Stimulated activated effector memory CD8-positive, alpha-beta T cell treated with anti-CD3 and anti-CD28 coated beads, Interleukin-12 subunit alpha, Interleukin-12 subunit beta, amount 100 ng/mL, for 72 hours (primary cell): ENCODE measurements around the gene RIN3.
"Not testable (repeated sequence)": the region's sequence is repeated elsewhere in the genome, so short reads cannot be mapped to it uniquely, and the experiment has no call there.

ENCODE experiments used
- ATAC-seq: fragments of 150-1000 bp; cut with Tn5 transposase; 2 replicates; pipeline ENCODE4 v1.10.0; 2021
- DNase-seq, 2 donors: peaks; one replicate each; pipeline ENCODE4 v3.0.0; 2021 to 2022; ENCODE audit warnings: low spot score in 2 of 2
- H3K27ac Mint-ChIP-seq: one replicate; pipeline ENCODE4 v1.8.0; 2022; ENCODE audit warnings: mild to moderate bottlenecking, mixed read lengths
- H3K36me3 Mint-ChIP-seq: one replicate; pipeline ENCODE4 v1.8.0; 2022; ENCODE audit warnings: mild to moderate bottlenecking, mixed read lengths
- H3K4me1 Mint-ChIP-seq: one replicate; pipeline ENCODE4 v1.8.0; 2022; ENCODE audit warnings: mixed read lengths
- H3K4me3 Mint-ChIP-seq: one replicate; pipeline ENCODE4 v1.8.0; 2022; ENCODE audit warnings: mild to moderate bottlenecking, mixed read lengths
- H3K9me3 Mint-ChIP-seq: one replicate; pipeline ENCODE4 v1.8.0; 2022; ENCODE audit warnings: mixed read lengths

The RIN3 gene

DNA sequence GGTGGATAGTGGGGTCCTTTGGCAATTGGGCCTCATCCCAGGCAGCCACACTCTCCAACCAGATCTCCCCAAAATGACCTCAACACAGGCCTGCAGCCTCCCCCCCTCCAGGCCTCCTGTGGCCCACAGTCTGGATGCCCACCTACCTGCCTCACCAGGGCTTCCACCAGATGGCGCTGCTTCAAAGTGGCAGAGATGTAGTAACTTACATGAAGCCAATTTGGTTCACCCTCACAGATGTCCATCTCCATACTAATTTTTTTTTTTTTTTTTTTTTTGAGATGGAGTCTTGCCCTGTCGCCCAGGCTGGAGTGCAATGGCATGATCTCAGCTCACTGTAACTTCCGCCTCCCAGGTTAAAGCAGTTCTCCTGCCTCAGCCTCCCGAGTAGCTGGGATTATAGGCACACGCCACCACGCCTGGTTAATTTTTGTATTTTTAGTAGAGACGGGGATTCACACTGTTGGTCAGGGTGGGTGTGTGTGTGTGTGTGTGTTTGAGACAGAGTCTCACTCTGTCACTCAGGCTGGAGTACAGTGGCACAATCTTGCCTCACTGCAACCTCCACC lies 201.2 kb downstream of the RIN3 start:
- H3K4me1 Mint-ChIP-seq, H3K9me3 Mint-ChIP-seq, H3K27ac Mint-ChIP-seq, H3K36me3 Mint-ChIP-seq, H3K4me3 Mint-ChIP-seq: not testable (repeated sequence)
- DNase-seq (peak; percentile 81 to 92), ATAC-seq (peak; percentile 83)

DNA sequence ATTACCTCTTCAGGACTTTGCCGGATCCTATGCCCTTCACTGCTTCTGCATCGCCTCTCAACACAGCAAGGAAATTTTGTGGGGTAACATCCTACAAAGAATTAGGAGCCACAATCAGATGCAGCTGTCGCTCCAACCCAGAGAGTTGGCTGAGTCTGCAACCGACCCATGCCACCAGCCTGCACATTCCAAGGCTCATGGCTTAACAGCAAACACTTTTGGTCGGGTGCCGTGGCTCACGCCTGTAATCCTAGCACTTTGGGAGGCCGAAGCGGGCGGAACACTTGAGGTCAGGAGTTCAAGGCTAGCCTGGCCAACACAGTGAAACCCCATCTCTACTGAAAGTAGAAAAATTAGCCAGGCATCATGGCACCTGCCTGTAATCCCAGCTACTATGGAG lies 202.6 kb downstream of the RIN3 start:
- DNase-seq (no peak), ATAC-seq (no peak)
- H3K9me3 Mint-ChIP-seq: no peaks in the 10 kb centered on the region

DNA sequence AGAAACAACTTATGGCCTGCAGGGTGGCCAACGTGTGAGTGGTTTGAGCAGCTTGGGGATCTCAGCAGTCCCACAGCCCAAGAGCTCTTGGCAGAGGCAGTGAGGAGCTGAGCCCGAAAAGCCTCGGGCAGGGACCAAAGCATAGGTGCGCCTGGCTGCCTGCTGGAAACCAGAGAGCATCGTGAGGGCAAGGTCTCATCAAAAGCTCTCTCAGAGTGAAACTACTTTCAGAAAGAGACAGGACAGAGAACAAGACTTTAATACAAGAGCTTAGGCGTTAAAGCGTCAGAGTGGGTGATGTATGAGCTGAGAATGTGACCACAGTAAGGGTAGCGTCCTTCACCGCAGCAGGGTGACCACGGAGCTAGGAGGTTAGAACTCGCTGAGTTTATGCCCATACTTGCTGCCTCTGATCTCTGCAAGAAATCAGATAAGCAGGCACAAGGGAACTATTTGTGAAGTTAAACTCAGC lies 204.0 kb downstream of the RIN3 start:
- peaks cover 8% of the 10 kb centered on the region for H3K4me1 Mint-ChIP-seq
- H3K4me3 Mint-ChIP-seq: peak overlapping the region; percentile 1
- ATAC-seq (peak; percentile 92), DNase-seq (peak in 1 of 2 donors; percentile 55)
- no peaks in the 10 kb centered on the region for H3K9me3 Mint-ChIP-seq
- H3K27ac Mint-ChIP-seq: peak overlapping the region; percentile 23
- no peaks in the 10 kb centered on the region for H3K36me3 Mint-ChIP-seq

More for the DNA sequence above, 202.6 kb downstream of the RIN3 start:
- H3K4me1 Mint-ChIP-seq: peaks cover 8% of the 10 kb centered on the region
- no peak overlapping the region for H3K27ac Mint-ChIP-seq
- H3K4me3 Mint-ChIP-seq: no peak overlapping the region
- H3K36me3 Mint-ChIP-seq: no peaks in the 10 kb centered on the region

DNA sequence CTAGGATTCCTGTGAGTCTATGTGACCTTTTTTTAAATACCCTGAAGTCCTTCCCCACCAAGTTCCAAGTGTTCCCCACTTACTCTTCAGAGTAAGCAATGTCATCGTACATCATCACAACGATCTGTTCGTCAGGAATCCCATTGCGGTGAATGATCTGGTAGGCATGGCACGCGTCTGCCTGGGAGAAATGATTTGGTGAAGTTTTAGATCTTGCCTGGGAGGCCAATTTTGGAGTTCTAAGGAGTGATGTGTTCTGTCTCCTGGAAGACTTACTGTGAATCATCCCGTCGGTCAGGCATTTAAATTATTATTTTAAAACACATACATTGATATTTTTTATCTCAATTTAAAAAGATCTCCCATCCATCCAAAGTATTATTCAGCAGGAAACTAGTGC lies 205.1 kb downstream of the RIN3 start:
- ATAC-seq (no peak), DNase-seq (no peak)
- Mint-ChIP-seq H3K9me3 (no peaks in the 10 kb centered on the region), H3K4me1 (peaks cover 8% of the 10 kb centered on the region), H3K36me3 (no peaks in the 10 kb centered on the region), H3K4me3 (no peak overlapping the region), H3K27ac (no peak overlapping the region)

DNA sequence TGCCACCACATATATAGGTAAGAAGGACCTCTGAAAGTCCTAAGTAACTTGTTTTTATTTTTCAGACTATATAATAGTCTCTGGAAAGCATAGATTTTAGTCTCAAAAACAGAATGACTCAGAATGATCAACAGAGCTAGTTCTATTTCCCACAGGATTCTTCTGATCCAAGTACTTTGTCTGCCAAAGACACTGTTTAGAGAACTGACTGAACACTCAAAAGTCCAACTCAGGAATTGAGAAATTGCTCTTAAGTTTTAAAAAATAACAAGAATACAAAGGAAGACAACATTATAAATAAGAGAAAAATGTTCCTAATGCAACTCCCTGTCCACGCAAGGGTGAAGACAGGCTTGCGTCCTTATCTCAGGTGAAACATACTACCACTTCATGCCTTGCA lies 205.8 kb downstream of the RIN3 start:
- no peaks in the 10 kb centered on the region for H3K36me3 Mint-ChIP-seq
- H3K4me3 Mint-ChIP-seq: no peak overlapping the region

DNA sequence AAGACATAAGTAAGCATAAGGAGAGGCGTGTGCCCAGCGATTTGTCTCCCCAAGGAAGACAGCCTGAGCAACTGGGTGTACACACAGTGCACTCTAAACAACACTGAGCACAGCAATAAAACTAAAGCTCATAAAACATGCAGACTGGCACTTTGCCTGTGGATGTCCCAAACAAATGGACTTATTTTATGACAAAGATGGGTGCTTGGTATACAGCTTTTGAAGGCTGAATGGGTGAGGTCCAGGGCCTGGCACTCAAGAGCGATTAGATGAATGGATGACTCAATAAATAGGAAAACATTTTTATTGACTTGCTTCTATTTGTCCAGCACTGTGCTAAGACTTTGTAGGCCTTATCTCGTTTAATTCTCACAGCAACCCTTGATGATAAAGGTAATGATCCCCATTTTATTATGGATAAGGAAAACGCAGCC lies 206.3 kb downstream of the RIN3 start:
- ATAC-seq (no peak), DNase-seq (no peak)
- no peaks in the 10 kb centered on the region for H3K36me3 Mint-ChIP-seq
- H3K9me3 Mint-ChIP-seq: no peaks in the 10 kb centered on the region
- H3K27ac Mint-ChIP-seq: no peak overlapping the region
- H3K4me1 Mint-ChIP-seq: peaks cover 8% of the 10 kb centered on the region
- no peak overlapping the region for H3K4me3 Mint-ChIP-seq

More for the DNA sequence above, 205.8 kb downstream of the RIN3 start:
- Mint-ChIP-seq H3K4me1 (peaks cover 8% of the 10 kb centered on the region), H3K9me3 (no peaks in the 10 kb centered on the region), H3K27ac (no peak overlapping the region)
- DNase-seq: no peak
- no peak for ATAC-seq

DNA sequence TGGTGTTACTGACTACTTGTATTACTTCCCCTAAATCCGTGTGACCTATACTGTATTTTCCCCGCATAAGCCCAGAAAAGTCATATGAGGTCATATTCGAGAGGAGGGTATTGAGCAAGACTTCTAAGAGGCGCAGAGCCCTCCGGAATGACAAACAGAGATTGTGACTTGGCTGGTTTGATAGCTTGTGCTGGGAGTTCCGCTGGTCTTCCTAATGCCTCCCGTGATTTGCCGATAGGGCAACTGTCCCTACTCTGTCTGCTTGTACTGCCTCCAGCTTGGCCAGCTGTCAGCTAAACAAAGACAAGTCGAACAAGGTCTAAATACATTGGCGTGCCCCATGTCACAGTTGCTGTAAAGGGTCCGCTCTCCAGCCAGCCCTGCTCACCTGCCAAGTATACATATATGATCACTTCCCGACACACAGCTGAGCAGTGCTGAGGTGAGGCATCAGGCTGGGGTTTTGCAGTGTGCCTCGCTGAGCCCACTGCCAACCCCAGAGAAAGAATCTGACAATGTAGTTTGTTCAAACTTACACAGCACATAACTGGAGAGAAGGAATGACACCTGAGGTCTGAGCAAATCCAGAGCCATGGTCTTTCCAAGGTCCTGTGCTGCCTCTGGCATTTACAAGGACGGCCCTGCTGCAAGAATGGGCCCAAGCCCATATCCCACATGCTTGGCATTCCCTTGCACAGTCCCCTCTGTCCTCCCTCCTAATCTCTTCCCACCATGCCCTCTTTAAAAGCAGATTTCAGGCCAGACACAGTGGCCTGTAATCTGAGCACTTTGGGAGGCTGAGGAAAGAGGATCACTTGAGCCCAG lies 211.1 kb downstream of the RIN3 start:
- Mint-ChIP-seq H3K4me1 (peaks cover 29% of the 10 kb centered on the region), H3K36me3 (peaks cover 5% of the 10 kb centered on the region), H3K4me3 (no peak overlapping the region), H3K27ac (no peak overlapping the region), H3K9me3 (no peaks in the 10 kb centered on the region)
- ATAC-seq (no peak), DNase-seq (no peak)

DNA sequence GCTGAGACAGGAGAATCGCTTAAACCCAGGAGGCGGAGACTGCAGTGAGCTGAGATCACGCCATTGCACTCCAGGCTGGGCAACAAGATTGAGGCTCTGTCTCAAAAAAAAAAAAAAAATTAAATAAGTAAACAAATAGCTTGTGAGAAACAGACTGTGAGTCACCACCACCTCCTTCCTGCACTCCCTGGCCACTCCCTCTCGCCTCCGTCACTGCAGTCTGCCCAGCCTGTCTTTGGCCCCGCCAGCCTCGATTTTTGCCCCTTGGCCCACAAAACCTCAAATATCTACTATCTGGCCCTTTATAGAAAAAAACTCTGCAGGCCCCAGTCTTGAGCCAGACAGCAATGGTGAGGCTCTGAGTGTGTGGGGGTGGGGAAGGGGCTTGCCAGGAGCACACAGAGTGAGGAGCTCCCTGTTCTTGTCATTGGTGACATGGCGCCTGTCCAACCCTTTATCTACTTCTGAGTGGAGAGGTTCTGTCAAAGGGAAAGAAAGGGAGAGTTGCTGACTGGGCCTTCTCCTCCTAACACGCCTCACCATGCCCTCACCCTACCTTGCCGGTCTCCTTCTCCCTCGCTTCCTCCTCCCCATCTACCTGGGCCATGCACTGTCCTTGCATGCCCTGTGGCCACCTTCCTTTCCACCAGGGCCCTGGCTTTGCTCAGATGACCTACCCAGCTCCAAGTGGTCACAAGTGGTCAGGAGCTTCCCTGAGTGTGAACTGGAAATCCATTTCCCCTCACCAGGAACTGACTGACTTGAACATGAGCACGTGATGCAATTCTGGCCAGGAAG lies 212.8 kb downstream of the RIN3 start:
- ATAC-seq (peak; percentile 80), DNase-seq (peak; percentile 40 to 62)
- peaks cover 35% of the 10 kb centered on the region for H3K4me1 Mint-ChIP-seq
- no peaks in the 10 kb centered on the region for H3K9me3 Mint-ChIP-seq
- H3K4me3 Mint-ChIP-seq: peak overlapping the region; percentile 35
- H3K27ac Mint-ChIP-seq: peak overlapping the region; percentile 72
- H3K36me3 Mint-ChIP-seq: peaks cover 5% of the 10 kb centered on the region

DNA sequence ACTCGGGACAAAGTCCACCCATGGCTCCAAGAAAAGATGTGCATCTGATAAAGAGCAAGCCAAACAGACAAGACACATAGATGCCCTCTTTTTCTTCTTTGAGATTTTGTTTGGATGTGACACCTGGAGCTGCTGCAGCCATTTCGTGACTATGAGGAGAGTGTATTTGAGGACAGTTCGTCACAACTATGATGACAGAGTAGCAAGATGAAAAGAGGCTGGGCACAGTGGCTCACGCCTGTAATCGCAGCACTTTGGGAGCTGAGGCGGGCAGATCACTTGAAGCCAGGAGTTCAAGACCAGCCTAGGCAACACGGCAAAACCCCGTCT lies 213.3 kb downstream of the RIN3 start:
- peak overlapping the region; percentile 35 for H3K4me3 Mint-ChIP-seq

DNA sequence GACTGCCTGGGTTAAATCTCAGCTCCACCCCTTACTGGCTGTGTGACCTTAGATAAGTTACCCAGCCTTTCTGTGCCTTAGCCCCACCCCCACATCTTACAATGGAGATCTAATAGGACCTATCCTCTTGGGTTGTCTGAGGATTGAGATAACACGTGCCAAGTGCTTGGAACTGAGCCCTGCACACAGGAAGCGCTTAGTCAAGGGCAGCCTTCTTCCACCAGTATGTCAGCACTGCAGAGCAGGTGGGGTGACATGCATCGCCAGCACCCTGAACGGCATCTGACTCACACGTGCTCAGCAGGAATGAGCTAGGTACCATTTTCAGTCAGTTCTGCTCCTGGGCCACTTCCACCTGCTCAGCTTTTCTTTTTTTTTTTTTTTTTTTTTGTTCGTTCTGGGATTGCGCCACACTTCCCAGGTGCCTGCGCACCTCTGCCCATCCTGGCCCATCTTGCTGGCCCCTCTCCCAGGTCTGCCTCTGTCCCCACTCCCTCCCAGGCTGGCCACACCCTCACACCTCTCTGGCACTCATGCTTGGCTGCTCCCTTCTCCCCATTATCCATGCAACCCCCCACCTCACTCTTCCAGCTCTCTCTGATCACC lies 215.3 kb downstream of the RIN3 start:
- ATAC-seq: peak; percentile 90
- peaks cover 5% of the 10 kb centered on the region for H3K36me3 Mint-ChIP-seq
- H3K9me3 Mint-ChIP-seq: no peaks in the 10 kb centered on the region
- no peak overlapping the region for H3K27ac Mint-ChIP-seq
- peaks cover 35% of the 10 kb centered on the region for H3K4me1 Mint-ChIP-seq
- no peak overlapping the region for H3K4me3 Mint-ChIP-seq
- DNase-seq: peak in 1 of 2 donors; percentile 61

More for the DNA sequence above, 213.3 kb downstream of the RIN3 start:
- Mint-ChIP-seq H3K4me1 (peaks cover 35% of the 10 kb centered on the region), H3K27ac (no peak overlapping the region), H3K36me3 (peaks cover 5% of the 10 kb centered on the region), H3K9me3 (no peaks in the 10 kb centered on the region)
- no peak for ATAC-seq
- DNase-seq: no peak

DNA sequence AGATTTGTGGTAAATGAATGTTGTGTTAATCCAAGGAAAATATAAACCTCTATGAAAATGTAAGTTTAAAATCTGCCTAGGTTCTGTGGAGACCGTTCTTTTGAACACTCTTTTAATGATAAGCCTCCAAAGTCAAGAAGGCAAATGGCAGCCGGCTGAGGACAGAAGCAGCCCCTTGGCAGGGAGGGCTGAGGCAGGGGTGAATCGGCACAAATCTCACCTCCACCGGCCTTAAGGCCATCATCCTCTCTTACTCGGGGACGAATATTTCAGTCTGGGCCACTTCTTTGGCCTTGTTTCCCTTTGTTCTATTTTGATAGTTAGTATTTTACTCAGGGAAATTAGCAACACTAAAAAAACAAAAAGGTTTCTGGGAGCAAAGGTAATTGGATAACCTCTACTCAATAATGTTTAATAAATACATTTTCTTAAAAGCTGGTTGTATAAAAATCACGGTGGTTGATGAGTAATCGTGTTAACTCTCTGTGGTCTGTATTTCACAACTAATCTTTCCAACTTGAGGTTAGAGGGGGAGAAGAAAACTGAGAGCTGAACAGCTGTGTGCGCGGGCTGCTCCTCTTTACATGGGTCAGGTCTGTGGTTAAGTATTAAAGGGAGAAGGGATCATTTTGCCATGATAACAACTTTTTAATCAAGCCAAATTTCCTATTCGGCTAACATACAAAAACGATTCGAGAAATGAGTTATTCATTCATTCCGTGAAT lies 216.2 kb downstream of the RIN3 start:
- Mint-ChIP-seq H3K4me1 (peaks cover 35% of the 10 kb centered on the region), H3K9me3 (no peaks in the 10 kb centered on the region), H3K36me3 (peaks cover 5% of the 10 kb centered on the region), H3K27ac (peak overlapping the region; percentile 8), H3K4me3 (no peak overlapping the region)
- ATAC-seq (peak; percentile 77), DNase-seq (no peak)

DNA sequence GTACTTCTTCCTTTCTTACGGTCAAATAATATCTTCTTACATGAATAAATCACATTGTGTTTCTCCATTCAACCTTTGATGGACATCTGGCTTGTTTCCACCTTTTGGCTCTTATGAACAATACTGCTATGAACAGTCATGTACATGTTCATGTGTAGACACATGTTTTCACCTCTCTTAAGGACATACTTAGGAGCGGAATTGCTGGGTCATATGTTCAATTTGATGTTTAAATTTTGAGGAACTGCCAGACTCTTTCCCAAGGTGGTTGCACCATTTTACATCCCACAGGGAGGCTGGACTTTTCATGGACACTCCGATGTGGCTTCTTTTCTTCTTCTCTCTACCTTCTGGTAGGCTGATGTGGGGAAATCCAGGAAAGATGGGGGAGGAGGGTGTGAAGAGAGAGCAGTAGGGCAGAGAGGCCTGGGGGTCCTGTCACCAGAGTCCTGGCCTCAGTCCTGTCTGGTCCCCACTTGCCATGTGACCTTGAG lies 218.1 kb downstream of the RIN3 start:
- H3K27ac Mint-ChIP-seq: no peak overlapping the region
- peaks cover 4% of the 10 kb centered on the region for H3K36me3 Mint-ChIP-seq
- H3K4me1 Mint-ChIP-seq: peaks cover 27% of the 10 kb centered on the region
- no peaks in the 10 kb centered on the region for H3K9me3 Mint-ChIP-seq
- H3K4me3 Mint-ChIP-seq: no peak overlapping the region
- no peak for DNase-seq
- no peak for ATAC-seq

DNA sequence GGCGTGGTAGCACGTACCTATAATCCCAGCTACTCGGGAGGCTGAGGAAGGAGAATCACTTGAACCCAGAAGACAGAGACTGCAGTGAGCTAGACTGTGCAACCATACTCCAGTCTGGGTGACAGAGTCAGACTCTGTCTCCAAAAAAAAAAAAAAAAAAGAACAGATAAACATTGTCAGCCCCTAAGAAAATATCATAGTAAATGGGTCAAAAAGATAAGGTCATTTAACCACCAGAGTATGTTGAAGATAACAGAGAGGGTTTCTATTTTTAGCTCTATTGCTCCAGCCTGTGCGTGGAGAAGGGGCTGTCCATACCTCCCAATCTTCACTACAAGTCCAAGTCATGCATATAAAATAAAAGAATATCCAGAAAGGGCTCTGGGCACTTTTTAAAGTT lies 219.4 kb downstream of the RIN3 start:
- Mint-ChIP-seq H3K27ac (no peak overlapping the region), H3K9me3 (no peaks in the 10 kb centered on the region), H3K36me3 (no peaks in the 10 kb centered on the region), H3K4me3 (no peak overlapping the region), H3K4me1 (peaks cover 22% of the 10 kb centered on the region)
- no peak for ATAC-seq
- DNase-seq: no peak

DNA sequence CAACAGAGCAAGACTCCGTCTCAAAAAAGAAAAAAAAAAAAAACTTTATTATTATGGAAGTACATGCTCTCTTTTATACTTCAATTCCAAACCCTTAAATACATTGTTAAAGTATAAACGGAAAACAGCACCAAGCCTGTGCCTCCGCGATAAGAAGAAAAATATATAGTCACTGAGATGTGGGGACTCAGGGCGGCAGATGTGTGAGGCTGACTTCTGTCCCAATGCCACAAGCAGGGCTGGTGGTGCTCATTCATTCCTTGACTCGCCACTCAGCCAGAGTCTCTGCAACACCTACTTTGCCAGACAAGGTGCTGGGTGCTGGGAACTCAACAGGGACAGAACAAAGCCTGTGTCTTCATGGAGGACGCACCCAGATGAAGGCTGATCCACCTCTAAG lies 221.0 kb downstream of the RIN3 start:
- Mint-ChIP-seq H3K4me3 (no peak overlapping the region), H3K27ac (no peak overlapping the region), H3K4me1 (peaks cover 12% of the 10 kb centered on the region), H3K36me3 (no peaks in the 10 kb centered on the region), H3K9me3 (no peaks in the 10 kb centered on the region)
- DNase-seq (no peak), ATAC-seq (no peak)
